NOMO-1 treated with dmso at 0.1 percent for 144 hours (cell line): Measurements from ENCODE around the gene LAMTOR4.
"Not testable (repeated sequence)": the region's sequence is repeated elsewhere in the genome, so short reads cannot be mapped to it uniquely, and the experiment has no call there.

ENCODE experiments used
- DNase-seq: peaks from one replicate; lab custom pipeline; 2025; ENCODE audit not compliant: unreplicated experiment; lab: John Stamatoyannopoulos, UW

Gene LAMTOR4

GRCh38 chr7:100192969-100193368 is 44.3 kb downstream of the LAMTOR4 start:
- no peak for DNase-seq

DNA sequence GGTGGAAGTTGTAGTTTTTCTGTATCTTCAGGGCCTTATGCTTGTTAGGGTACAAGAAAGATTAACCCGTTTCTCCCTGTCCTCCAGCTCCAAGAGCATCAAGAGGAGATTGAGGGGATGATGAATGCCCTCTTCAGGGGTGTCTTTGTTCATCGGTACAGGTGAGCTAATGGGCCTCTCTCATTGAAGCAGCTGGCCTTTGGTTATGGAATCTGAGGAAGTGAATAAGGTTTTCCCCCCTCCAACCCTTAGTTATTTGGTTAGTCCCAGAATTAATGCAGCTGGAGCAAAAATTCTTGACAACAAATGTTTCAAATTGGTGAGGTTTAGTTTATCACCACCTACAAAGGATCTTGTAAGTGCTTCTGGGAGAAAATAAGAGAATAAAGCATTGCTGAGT is 46.5 kb downstream of the LAMTOR4 start:
- DNase-seq: no peak

GRCh38 chr7:100195901-100196322 is 47.2 kb downstream of the LAMTOR4 start:
- not testable (repeated sequence) for DNase-seq

- no peak for DNase-seq
Observed at GRCh38 chr7:100198266-100198665, 49.5 kb downstream of the LAMTOR4 start.

DNA sequence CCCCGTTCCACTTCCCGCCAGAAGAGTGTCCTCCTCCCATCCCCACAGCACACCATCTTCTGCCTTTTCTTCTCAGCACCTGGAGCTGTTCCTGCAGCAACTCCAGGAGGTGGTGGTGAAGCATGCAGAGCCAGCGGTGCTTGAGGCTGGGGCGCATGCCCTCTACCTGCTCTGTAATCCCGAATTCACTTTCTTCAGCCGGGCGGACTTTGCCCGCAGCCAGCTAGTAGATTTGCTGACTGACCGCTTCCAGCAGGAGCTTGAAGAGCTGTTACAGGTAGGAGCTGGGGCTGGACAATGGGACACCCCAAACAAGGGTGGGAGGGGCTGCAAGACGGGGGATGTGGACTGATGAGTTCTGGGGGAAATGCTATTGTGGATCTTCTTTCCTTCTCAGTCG is 52.0 kb downstream of the LAMTOR4 start:
- no peak for DNase-seq
